ENCODE measurements around the gene UNC119B.

DNA sequence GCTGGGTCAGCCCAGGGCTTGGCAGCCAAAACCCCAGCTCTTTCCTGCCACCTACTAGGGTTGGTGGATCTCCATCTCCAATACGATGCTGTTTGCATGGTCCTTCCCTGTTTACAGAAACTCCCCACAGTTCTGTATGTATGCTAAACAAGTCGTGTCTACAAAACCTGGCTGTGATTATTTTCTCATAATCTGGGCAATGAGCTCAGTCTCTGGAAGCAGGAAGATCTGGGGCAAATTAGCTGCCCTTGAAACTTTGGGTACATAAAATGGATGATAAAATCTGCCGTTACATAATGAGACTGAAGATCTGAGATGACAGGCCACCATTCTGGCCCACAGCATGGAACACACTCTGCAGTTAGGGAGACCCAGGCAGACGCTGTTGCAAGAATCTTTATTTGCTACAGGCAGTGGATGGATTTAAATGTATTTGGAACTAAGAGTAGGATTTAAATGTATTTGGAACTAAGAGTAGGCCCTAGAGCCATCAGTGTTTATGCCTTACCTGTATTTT is 47.0 kb downstream of the UNC119B start:
- TF ChIP-seq, protein P1, sequence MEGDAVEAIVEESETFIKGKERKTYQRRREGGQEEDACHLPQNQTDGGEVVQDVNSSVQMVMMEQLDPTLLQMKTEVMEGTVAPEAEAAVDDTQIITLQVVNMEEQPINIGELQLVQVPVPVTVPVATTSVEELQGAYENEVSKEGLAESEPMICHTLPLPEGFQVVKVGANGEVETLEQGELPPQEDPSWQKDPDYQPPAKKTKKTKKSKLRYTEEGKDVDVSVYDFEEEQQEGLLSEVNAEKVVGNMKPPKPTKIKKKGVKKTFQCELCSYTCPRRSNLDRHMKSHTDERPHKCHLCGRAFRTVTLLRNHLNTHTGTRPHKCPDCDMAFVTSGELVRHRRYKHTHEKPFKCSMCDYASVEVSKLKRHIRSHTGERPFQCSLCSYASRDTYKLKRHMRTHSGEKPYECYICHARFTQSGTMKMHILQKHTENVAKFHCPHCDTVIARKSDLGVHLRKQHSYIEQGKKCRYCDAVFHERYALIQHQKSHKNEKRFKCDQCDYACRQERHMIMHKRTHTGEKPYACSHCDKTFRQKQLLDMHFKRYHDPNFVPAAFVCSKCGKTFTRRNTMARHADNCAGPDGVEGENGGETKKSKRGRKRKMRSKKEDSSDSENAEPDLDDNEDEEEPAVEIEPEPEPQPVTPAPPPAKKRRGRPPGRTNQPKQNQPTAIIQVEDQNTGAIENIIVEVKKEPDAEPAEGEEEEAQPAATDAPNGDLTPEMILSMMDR (IDR thresholded peaks at IDR 0.05; ENCODE audit: low read depth, low read length, missing input control): no peak
- TF ChIP-seq, protein P2, sequence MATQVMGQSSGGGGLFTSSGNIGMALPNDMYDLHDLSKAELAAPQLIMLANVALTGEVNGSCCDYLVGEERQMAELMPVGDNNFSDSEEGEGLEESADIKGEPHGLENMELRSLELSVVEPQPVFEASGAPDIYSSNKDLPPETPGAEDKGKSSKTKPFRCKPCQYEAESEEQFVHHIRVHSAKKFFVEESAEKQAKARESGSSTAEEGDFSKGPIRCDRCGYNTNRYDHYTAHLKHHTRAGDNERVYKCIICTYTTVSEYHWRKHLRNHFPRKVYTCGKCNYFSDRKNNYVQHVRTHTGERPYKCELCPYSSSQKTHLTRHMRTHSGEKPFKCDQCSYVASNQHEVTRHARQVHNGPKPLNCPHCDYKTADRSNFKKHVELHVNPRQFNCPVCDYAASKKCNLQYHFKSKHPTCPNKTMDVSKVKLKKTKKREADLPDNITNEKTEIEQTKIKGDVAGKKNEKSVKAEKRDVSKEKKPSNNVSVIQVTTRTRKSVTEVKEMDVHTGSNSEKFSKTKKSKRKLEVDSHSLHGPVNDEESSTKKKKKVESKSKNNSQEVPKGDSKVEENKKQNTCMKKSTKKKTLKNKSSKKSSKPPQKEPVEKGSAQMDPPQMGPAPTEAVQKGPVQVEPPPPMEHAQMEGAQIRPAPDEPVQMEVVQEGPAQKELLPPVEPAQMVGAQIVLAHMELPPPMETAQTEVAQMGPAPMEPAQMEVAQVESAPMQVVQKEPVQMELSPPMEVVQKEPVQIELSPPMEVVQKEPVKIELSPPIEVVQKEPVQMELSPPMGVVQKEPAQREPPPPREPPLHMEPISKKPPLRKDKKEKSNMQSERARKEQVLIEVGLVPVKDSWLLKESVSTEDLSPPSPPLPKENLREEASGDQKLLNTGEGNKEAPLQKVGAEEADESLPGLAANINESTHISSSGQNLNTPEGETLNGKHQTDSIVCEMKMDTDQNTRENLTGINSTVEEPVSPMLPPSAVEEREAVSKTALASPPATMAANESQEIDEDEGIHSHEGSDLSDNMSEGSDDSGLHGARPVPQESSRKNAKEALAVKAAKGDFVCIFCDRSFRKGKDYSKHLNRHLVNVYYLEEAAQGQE (IDR thresholded peaks at IDR 0.05): no peak

Data from liver (tissue), 2 donors.